HCT116 (cell line): ENCODE measurements around the gene CARD6. TPM values are rescaled to one million over a fixed set of nuclear protein-coding genes. Genes with fewer than 3 reads are reported as not detected.
A peak's percentile ranks its signal among the peaks of the same experiment; 100 is the strongest.

Experiments
- ATAC-seq: fragments of 200-7000 bp; cut with Tn5 transposase; 2 replicates; pipeline ENCODE4 v1.9.1; 2020; ENCODE audit warnings: mild to moderate bottlenecking, moderate library complexity
- BruUV-seq: library from RNA; stranded (reverse); fragments of 400-500 nt; replicated peaks from 2 replicates; lab custom pipeline; 2021; lab: Mats Ljungman, UMichigan
- CTCF ChIA-PET: fragments of 300-600 bp; sonication (Branson Sonifier 250); formaldehyde crosslinking; loops from one replicate; lab custom pipeline; 2021; ENCODE audit warnings: antibody characterized with exemption; lab: Charles Lee
- POLR2A ChIA-PET: fragments of 300-600, 350-600 bp; sonication (Branson Sonifier 250); formaldehyde crosslinking; loops from one replicate; lab custom pipeline; 2021; ENCODE audit warnings: antibody characterized with exemption; lab: Charles Lee
- RAD21 ChIA-PET, 2 experiments: fragments of 300-600 bp; sonication (Branson Sonifier 250); formaldehyde crosslinking; loops; one replicate each; lab custom pipeline; 2023; ENCODE audit warnings: low total read pairs in 2 of 2; ENCODE audit not compliant: uncharacterized antibody in 2 of 2, unreplicated experiment in 2 of 2, low non-redundant PET in 1 of 2; lab: Charles Lee
- DNase-seq: peaks from one replicate; pipeline ENCODE4 v3.0.0-alpha.2; 2010; ENCODE audit warnings: low read depth, low spot score
- H2AFZ ChIP-seq: fragments of 200-600 bp; shearing (Covaris generic), sonication (generic); 2 replicates; pipeline ENCODE4 v1.6.1; 2017; ENCODE audit warnings: low read depth, mixed run types, mixed read lengths, antibody characterized with exemption, low read length; ENCODE audit not compliant: poor library complexity, severe bottlenecking
- H3K27ac ChIP-seq: 2 replicates; pipeline ENCODE4 v1.5.1; 2012; ENCODE audit warnings: low read depth, low read length
- H3K27me3 ChIP-seq: fragments of 200-600 bp; sonication (generic); 2 replicates; pipeline ENCODE4 v1.6.1; 2016; ENCODE audit warnings: mixed run types, low read length, mixed read lengths; ENCODE audit not compliant: insufficient read depth
- H3K36me3 ChIP-seq, 2 experiments: fragments of 200-500 bp in 1 of 2; fragments of 200-600 bp in 1 of 2; sonication (Bioruptor generic) in 1 of 2; sonication (generic) in 1 of 2; 2 replicates each; pipeline versions ENCODE4 v1.5.1 to v1.6.1; 2014 to 2016; ENCODE audit warnings: low read length in 2 of 2, inconsistent platforms in 1 of 2, mixed read lengths in 1 of 2, mixed run types in 1 of 2; ENCODE audit not compliant: insufficient read depth in 2 of 2, control insufficient read depth in 1 of 2
- H3K4me1 ChIP-seq, 2 experiments: fragments of 200-600 bp in 1 of 2; sonication (generic) in 1 of 2; 2 replicates each; pipeline versions ENCODE4 v1.5.1 to v1.6.1; 2012 to 2017; ENCODE audit warnings: low read length in 2 of 2, inconsistent platforms in 1 of 2, mild to moderate bottlenecking in 1 of 2, mixed read lengths in 1 of 2, mixed run types in 1 of 2, moderate library complexity in 1 of 2; ENCODE audit not compliant: insufficient read depth in 2 of 2, control insufficient read depth in 1 of 2
- H3K4me2 ChIP-seq: fragments of 200-600 bp; sonication (generic); 2 replicates; pipeline ENCODE4 v1.6.1; 2017; ENCODE audit warnings: mixed run types, low read length, mixed read lengths
- H3K4me3 ChIP-seq, 2 experiments: fragments of 200-600 bp in 1 of 2; sonication (generic) in 1 of 2; replicated peaks in 1 of 2; 2 replicates each; pipeline ENCODE4 v1.5.1; 2011 to 2016; ENCODE audit warnings: low read length in 2 of 2, control low read depth in 1 of 2, low read depth in 1 of 2, mild to moderate bottlenecking in 1 of 2, mixed read lengths in 1 of 2, mixed run types in 1 of 2
- H3K79me2 ChIP-seq: fragments of 200-600 bp; sonication (generic); 2 replicates; pipeline ENCODE4 v1.6.1; 2017; ENCODE audit warnings: mild to moderate bottlenecking, mixed run types, low read length, moderate library complexity, mixed read lengths; ENCODE audit not compliant: insufficient read depth
- H3K9ac ChIP-seq: fragments of 200-600 bp; sonication (generic); 2 replicates; pipeline ENCODE4 v1.6.1; 2016; ENCODE audit warnings: low read length, mixed read lengths
- H3K9me2 ChIP-seq: fragments of 200-600 bp; sonication (generic), shearing (Covaris generic); 2 replicates; pipeline ENCODE4 v1.6.1; 2017; ENCODE audit warnings: mixed run types, mild to moderate bottlenecking, moderate library complexity; ENCODE audit not compliant: insufficient read depth
- H3K9me3 ChIP-seq, 2 experiments: fragments of 200-500 bp in 1 of 2; fragments of 200-600 bp in 1 of 2; sonication (Bioruptor generic) in 1 of 2; sonication (generic) in 1 of 2; 2 replicates each; pipeline ENCODE4 v1.6.1; 2014 to 2017; ENCODE audit warnings: low read length in 2 of 2, mixed read lengths in 2 of 2, inconsistent platforms in 1 of 2, low read depth in 1 of 2, mild to moderate bottlenecking in 1 of 2, mixed run types in 1 of 2, moderate library complexity in 1 of 2; ENCODE audit not compliant: control insufficient read depth in 1 of 2, insufficient read depth in 1 of 2
- H4K20me1 ChIP-seq: fragments of 200-600 bp; sonication (generic), shearing (Covaris generic); 2 replicates; pipeline ENCODE4 v1.6.1; 2017; ENCODE audit warnings: mixed run types, mild to moderate bottlenecking, moderate library complexity; ENCODE audit not compliant: insufficient read depth
- POLR2A ChIP-seq: IDR thresholded peaks from 2 replicates; pipeline ENCODE4 v1.7.0; 2011; ENCODE audit warnings: borderline replicate concordance; ENCODE audit not compliant: insufficient read depth, insufficient read length; ENCODE audit errors: extremely low read depth
- ZBTB33 ChIP-seq: IDR thresholded peaks from 2 replicates; pipeline ENCODE4 v1.6.1; 2011; ENCODE audit warnings: mild to moderate bottlenecking, low read length, moderate library complexity; ENCODE audit not compliant: insufficient replicate concordance; ENCODE audit errors: extremely low read depth
- intact Hi-C: fragments of 100-400 bp; cut with micrococcal nuclease; formaldehyde crosslinking; loops from 2 replicates; pipeline ENCODE4 v1.10.0; 2022
- total RNA-seq: library from RNA; stranded (reverse); gene quantifications from one replicate; pipeline ENCODE4 v1.2.1, GENCODE V29; 2021; ENCODE audit not compliant: unreplicated experiment

CARD6 gene
- total RNA-seq, 1 experiment from 2014 or later: not detected

GRCh38 chr5:40797273-40798011 is 43.7 kb upstream of the CARD6 start:
- peak; percentile 71 for ATAC-seq
- intact Hi-C loops: loop anchor here (1.0 kb wide), 1 partner anchor 42 kb away; the partner anchor contains the start of gene TTC33
- Histone ChIP-seq H3K9me3 (no peaks in the 10 kb centered on the region), H3K27me3 (no peaks in the 10 kb centered on the region), H3K4me1 (peaks cover 15 to 18% of the 10 kb centered on the region in 2 experiments), H2AFZ (no peak overlapping the region), H3K4me3 (peak overlapping the region; percentile 82 to 87), H3K79me2 (peaks cover 52% of the 10 kb centered on the region), H3K36me3 (no peaks in the 10 kb centered on the region; a peak in 1 of 4 replicates), H3K4me2 (peak overlapping the region; percentile 91), H3K9me2 (no peaks in the 10 kb centered on the region), H3K27ac (peak overlapping the region; percentile 90), H3K9ac (peak overlapping the region; percentile 81), H4K20me1 (peaks cover 8% of the 10 kb centered on the region; the same call in 1 of the 2 replicates)
- CTCF ChIA-PET: interaction anchor here (0.6 to 1.0 kb wide), 2 partner anchors 28 to 517 kb away, joined by 4 read pairs; no protein-coding TSS in a partner anchor
- POLR2A ChIA-PET: no interaction called here
- BruUV-seq: TSS peak; percentile 47
- DNase-seq: peak; percentile 24
- RAD21 ChIA-PET: interaction anchor here in 1 of 2 experiments (0.6 kb wide), 3 partner anchors 11 to 208 kb away, joined by 3 to 5 read pairs (median 5); no protein-coding TSS in a partner anchor
- peak; percentile 20 for TF ChIP-seq POLR2A
- TF ChIP-seq ZBTB33: no peak
